ENCODE data around the gene HOXA6. TPM values are rescaled to one million over a fixed set of nuclear protein-coding genes. Genes with fewer than 3 reads are reported as not detected.
A peak's percentile ranks its signal among the peaks of the same experiment; 100 is the strongest.

The HOXA6 gene
- total RNA-seq, 4 donors from 2014 or later, result 1.1 to 1.6 TPM; not detected in 2

- DNase-seq, result no peak
- H3K4me3 ChIP-seq (replicated peaks in 1 of 3), result peak overlapping the region in 1 of 3 donors; percentile 40
- H3K9me3 ChIP-seq, result no peaks in the 10 kb centered on the region
- H3K27me3 ChIP-seq, result peaks cover 43% of the 10 kb centered on the region
- H3K27ac ChIP-seq, result peak overlapping the region; percentile 30 to 86 (median 85)
- no peaks in the 10 kb centered on the region for H3K36me3 ChIP-seq
- intact Hi-C loops (cut with DNase I), result no loop called here
- H3K4me1 ChIP-seq, result peaks cover 0 to 15% of the 10 kb centered on the region in 2 donors
- TF ChIP-seq POLR2A (IDR thresholded peaks at IDR 0.05), result no peak
- no peak for TF ChIP-seq CTCF (IDR thresholded peaks at IDR 0.05)
- 4 to 28% methylated on average over 12 to 26 of the region's 26 CpGs for WGBS, 2 donors
These were observed 33.4 kb downstream of the HOXA6 start for GRCh38 chr7:27113991-27114769.

GRCh38 chr7:27112955-27113949, 34.3 kb downstream of the HOXA6 start:
- Histone ChIP-seq H3K4me3 (replicated peaks in 1 of 3) (peak overlapping the region in 1 of 3 donors; percentile 40), H3K36me3 (no peaks in the 10 kb centered on the region), H3K9me3 (no peaks in the 10 kb centered on the region), H3K27ac (peak overlapping the region; percentile 30 to 86 (median 85)), H3K4me1 (peaks cover 0 to 15% of the 10 kb centered on the region in 2 donors), H3K27me3 (peaks cover 46% of the 10 kb centered on the region)
- intact Hi-C loops (cut with DNase I), result no loop called here
- no peak for DNase-seq
- TF ChIP-seq CTCF (IDR thresholded peaks at IDR 0.05) (no peak), POLR2A (IDR thresholded peaks at IDR 0.05) (no peak)
- WGBS, 2 donors, result 10 to 14% methylated on average over 26 to 36 of the region's 57 CpGs

- intact Hi-C loops (cut with DNase I), result no loop called here
- peaks cover 45% of the 10 kb centered on the region for H3K27me3 ChIP-seq
- peak overlapping the region in 1 of 3 donors; percentile 86 for H3K27ac ChIP-seq
- H3K9me3 ChIP-seq, result no peaks in the 10 kb centered on the region
- peaks cover 0 to 11% of the 10 kb centered on the region in 2 donors for H3K4me1 ChIP-seq
- WGBS, 2 donors, result 19 to 22% methylated on average over 4 of the region's 4 CpGs
- TF ChIP-seq POLR2A (IDR thresholded peaks at IDR 0.05) (no peak), CTCF (IDR thresholded peaks at IDR 0.05) (no peak)
- H3K4me3 ChIP-seq (replicated peaks in 1 of 3), result no peak overlapping the region
- no peaks in the 10 kb centered on the region for H3K36me3 ChIP-seq
- DNase-seq, result no peak
These were observed 35.2 kb downstream of the HOXA6 start for GRCh38 chr7:27112361-27112760.

- no peak for DNase-seq
- H3K4me1 ChIP-seq, result peaks cover 0 to 11% of the 10 kb centered on the region in 2 donors
- no peaks in the 10 kb centered on the region for H3K9me3 ChIP-seq
- peak overlapping the region; percentile 38 to 86 (median 65) for H3K27ac ChIP-seq
- no peak overlapping the region for H3K4me3 ChIP-seq (replicated peaks in 1 of 3)
- H3K27me3 ChIP-seq, result peaks cover 41% of the 10 kb centered on the region
- H3K36me3 ChIP-seq, result no peaks in the 10 kb centered on the region
- TF ChIP-seq CTCF (IDR thresholded peaks at IDR 0.05) (no peak), POLR2A (IDR thresholded peaks at IDR 0.05) (no peak)
- intact Hi-C loops (cut with DNase I), result no loop called here
- WGBS, 2 donors, result 14 to 20% methylated on average over 4 of the region's 4 CpGs
These were observed 35.8 kb downstream of the HOXA6 start for GRCh38 chr7:27111751-27112277.
